HG03108 (cell line): ENCODE data around the gene NUP133.

ENCODE experiments used
- ATAC-seq: cut with Tn5 transposase; IDR thresholded peaks from one replicate; pipeline ENCODE4 v1.9.1; 2021; ENCODE audit warnings: moderate library complexity; ENCODE audit not compliant: unreplicated experiment

The NUP133 gene

DNA sequence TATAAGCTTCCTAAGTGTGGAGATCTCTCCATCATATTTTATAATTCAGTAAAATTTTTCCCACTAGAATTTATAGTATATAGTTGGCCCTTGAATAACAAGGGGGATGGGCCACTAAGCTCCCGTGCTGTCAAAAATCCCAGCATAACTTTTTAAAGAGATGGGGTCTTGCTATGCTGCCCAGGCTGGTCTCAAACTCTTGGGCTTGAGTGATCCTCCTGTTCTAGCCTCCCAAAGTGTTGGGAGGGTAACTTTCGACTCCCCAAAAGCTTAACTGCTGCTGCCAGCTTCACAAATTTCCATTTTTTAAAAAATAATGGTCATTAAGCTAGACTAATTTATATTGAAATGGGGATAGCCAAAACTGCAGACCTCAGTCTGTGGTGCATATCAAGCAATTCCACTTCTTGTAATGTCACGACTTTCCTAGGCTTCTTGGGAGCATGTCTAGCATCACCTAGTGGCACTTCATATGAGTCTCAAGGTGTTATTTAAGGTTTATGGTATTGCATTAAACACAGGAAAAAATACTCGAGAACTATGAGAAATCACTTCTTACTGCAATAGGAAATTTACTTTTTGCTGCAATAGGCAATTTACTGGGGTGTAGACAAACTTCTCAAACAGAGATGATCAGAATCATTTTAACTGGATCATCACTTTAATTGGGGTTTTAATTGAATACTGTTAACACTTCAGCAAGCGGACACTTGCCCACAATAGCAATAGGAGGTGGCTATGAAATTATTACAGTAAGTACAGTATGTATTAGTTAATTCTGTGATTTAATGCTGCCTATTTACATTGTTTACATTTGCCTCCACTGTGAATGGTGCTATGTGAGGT lies 55.0 kb downstream of the NUP133 start:
- no peak for ATAC-seq

- ATAC-seq = no peak
Measured at GRCh38 chr1:229448845-229449244, 59.3 kb downstream of the NUP133 start.

GRCh38 chr1:229448354-229448753 lies 59.8 kb downstream of the NUP133 start:
- no peak for ATAC-seq

- ATAC-seq = no peak
Measured at GRCh38 chr1:229447809-229448252, 60.3 kb downstream of the NUP133 start.

DNA sequence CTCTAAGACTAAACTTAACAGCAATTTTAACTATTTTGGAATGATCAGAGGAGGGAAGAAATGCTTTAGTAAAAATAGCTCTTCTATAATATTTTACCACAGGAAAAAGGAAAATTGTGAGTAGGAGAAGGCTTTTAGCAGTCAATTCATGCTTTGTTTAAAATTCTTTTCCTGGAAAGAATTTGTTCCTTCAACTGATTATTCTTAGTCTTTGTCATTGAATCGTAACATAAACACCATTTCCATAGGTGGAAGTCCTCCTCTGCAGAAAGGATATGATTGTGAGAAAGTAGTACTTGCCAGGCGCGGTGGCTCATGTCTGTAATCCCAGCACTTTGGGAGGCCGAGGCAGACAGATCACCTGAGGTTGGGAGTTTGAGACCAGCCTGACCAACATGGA lies 62.3 kb downstream of the NUP133 start:
- ATAC-seq = no peak

- ATAC-seq = peak; percentile 94
Measured at GRCh38 chr1:229440851-229441537, 67.1 kb downstream of the NUP133 start.

DNA sequence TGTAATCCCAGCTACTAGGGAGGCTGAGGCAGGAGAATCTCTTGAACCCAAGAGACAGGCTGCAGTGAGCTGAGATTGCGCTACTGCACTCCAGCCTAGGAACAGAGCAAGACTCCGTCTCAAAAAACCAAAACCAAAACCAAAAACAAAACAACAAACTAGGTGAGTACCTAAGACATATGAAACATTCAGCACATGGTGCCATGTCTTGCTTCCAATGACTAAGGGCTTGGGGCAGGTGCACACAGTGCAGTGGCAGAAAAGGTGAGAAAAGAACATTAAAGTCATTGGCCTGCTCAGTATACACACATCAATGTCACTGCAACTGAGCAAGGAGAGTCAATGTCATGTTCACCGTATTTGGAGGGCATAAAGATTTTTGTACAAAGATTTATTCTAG lies 70.1 kb downstream of the NUP133 start:
- ATAC-seq = no peak

DNA sequence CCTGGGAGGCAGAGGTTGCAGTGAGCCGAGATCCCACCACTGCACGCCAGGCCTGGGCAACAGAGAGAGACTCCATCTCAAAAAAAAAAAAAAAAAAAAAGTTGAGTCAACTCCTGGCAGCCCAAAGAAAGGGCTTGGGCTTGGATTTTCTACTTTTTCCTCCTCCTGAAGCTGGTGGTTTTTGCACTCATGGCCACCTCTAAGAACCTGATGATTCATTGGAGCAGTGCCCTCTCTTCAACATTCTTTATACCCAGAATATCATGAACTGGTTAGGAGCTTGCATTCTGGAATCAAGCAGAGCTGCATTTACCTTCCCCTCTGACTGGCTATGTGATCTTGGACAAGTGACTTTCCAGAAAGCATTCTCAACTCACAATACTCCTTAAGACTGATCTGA lies 70.7 kb downstream of the NUP133 start:
- no peak for ATAC-seq

- no peak for ATAC-seq
Measured at GRCh38 chr1:229436201-229436600, 71.9 kb downstream of the NUP133 start.

DNA sequence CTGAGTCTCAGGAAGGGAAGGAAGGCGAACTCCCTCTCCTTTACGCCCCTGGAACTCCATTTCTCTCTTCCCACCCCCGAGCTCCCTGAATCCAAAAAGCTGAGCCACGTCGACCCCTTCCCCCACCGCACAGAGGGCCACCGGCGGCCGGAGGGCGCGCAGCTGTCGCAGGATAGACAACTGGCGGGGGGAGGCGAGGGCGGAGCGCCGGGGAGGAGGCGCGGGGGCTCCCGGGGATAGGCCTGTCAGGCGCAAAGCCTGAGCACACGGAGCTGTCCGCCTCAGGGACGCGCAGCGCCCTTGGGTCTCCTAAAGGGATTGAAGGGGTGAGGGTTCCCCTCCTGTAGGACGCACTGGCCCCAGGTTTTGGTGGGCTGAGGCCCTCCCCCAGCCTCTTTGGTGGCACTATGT lies 73.5 kb downstream of the NUP133 start:
- ATAC-seq = no peak

DNA sequence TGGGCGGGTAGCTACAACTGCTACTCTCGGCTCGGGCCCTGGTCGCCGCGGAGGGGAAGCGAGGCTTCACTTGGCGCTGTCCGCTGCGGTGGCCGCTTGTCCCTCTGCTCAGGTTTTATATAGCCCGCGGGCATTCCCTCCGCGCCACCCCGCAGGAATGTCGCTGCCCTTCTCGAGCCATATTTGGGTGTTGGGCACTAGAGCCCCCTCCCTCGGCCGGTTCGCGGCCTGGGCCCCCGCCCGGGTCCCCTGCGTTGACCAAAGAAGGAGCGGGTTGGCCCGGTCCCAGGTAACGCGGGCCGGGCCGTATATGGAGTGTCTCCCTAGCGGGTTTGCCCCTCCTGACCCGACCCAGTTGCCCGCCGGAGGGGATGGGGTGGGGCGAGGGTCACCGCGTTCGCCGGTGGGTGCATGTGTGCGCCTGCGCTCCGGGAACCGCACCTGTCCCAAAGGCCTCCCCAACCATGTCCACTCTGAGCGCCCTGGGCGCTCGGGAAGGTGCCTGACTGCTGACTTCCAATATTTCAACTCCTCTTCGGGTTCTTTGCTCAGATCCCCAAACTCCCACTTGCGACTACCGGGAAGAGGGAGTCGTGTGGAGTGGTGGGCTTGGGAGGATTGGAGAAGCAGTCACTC lies 74.0 kb downstream of the NUP133 start, which contains the start of gene ACTA1:
Gene ACTA1, minus strand, starts transcription at position 90 of the 636 bp plus-strand sequence. CDS start 979 bp downstream, outside the sequence.
- no peak for ATAC-seq

GRCh38 chr1:229433364-229434004 lies 74.7 kb downstream of the NUP133 start:
- ATAC-seq = no peak

DNA sequence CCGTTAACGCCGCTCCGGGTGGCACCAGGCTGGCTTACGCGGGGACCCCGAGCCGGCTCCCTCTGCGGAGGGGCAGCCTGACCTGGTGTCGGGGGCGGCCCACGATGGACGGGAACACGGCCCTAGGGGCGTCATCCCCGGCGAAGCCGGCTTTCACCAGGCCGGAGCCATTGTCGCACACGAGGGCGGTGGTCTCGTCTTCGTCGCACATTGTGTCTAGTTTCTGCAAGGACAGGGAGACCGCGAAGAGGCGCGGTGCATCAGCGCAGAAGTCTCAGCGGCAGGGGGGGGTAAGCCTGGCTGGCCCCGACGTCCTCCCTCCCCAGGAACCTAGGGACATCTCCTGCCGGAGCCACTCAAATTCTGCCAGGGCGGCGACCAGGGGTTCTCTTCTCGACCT lies 75.2 kb downstream of the NUP133 start:
- ATAC-seq = no peak

GRCh38 chr1:229432116-229432461 lies 76.1 kb downstream of the NUP133 start:
- ATAC-seq = no peak

GRCh38 chr1:229431284-229432115 lies 76.6 kb downstream of the NUP133 start:
- ATAC-seq = no peak

DNA sequence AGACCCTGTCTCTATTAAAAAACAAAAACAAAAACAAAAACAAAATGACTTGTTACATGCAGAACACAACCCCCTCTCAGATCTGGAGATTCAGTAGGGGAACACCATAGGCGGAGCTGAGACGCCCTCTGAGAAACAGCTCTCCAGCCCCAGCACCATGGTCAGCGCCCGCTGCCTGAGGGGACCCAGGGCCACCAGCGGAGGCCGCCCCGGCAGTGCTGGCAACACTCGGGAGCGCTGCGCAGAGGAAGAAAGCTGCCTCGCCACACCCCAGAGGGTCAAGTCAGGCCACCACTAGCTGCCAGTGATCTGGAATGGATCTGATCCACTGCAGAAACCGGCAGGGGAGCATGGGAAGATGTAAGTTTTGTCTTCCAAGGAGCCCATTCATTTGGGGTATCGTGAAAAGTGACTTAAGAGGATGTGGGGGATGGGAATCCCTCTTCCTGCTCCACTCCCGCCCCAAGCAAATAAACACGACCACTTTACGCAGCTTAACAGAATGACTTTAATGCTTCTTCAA lies 77.3 kb downstream of the NUP133 start:
- ATAC-seq = no peak

- ATAC-seq = no peak
Measured at GRCh38 chr1:229428256-229428655, 79.9 kb downstream of the NUP133 start.

DNA sequence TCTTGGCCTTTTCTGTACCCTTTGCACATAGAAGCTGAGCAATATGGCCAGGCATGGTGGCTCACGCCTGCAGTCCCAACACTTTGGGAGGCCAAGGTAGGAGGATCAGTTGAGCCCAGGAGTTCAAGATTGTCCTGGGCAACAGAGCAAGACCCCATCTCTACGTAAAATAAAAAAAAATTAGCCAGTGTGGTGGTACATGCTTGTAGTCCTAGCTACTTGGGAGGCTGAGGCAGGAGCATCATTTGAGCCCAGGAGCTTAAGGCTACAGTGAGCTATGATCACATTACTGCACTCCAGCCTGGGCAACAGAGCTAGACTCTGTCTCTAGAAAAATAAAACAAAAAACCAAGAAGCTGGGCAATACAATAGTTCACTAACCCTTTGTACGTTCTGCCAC lies 80.6 kb downstream of the NUP133 start:
- ATAC-seq = no peak

DNA sequence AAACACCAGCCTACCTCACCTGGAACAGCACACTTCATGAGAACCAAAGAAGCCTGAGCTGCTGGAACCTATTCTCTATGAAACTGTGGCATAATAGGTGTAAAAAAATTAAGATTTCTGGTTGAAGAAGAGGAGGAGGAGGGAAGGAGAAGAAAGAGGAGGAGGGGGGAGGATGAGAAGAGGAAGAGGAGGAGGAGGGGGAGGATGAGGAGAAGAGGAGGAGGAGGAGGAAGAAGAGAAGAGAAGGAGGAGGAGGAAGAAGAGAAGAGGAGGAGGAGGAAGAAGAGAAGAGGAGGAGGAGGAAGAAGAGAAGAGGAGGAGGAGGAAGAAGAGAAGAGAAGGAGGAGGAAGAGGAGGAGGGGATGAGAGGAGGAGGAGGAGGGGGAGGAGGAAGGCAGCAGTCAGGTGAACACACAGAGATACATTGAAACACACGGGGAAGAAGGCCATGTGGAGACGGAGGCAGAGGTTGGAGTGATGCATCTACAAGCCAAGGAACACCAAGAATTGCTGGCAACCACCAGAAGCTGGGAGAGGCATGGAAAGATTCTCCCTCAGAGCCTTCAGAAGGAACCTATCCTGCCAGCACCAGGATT lies 82.5 kb downstream of the NUP133 start:
- ATAC-seq = no peak

DNA sequence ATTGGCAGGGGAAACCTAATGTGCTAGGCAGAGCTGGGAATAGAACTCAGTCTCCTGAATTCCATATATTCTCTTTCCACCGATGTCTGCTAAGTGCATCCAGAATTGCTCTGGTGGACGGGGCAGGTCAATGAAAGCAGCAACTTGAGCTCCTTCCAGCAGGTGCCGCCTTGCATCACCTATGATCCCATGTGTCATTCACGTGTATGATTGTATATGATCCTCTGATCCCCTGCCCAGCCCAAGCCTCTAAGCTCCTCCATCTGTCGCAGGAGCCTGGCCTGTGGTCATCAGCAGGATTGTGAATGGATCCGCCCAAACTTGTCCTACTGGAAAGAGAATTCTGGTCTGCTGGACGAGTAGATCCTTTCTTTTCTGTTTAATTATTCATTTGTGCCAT lies 87.4 kb downstream of the NUP133 start:
- ATAC-seq = no peak
